ENCODE data around the gene CCSER1. TPM values are rescaled to one million over a fixed set of nuclear protein-coding genes. Genes with fewer than 3 reads are reported as not detected.
"Not testable (repeated sequence)": the region's sequence is repeated elsewhere in the genome, so short reads cannot be mapped to it uniquely, and the experiment has no call there.

Gene CCSER1
- total RNA-seq, 2 experiments from 2014 or later = not detected

- ChIA-PET CTCF (no interaction called here), POLR2A (no interaction called here)
- Mint-ChIP-seq H3K27ac (no peak overlapping the region), H3K9me3 (peaks cover 15% of the 10 kb centered on the region), H3K27me3 (no peaks in the 10 kb centered on the region), H3K4me1 (ENCODE audit: low read depth) (no peaks in the 10 kb centered on the region), H3K4me3 (no peak overlapping the region), H3K36me3 (ENCODE audit: low read depth) (no peaks in the 10 kb centered on the region)
- ATAC-seq (no peak), DNase-seq (no peak)
- intact Hi-C loops (cut with micrococcal nuclease) = no loop called here
- no peak for TF ChIP-seq CTCF (IDR thresholded peaks at IDR 0.05)
Measured at GRCh38 chr4:90906239-90906638, 779.0 kb downstream of the CCSER1 start.

- intact Hi-C loops (cut with micrococcal nuclease); H3K27me3 Mint-ChIP-seq; H3K27ac Mint-ChIP-seq; H3K36me3 Mint-ChIP-seq (ENCODE audit: low read depth); POLR2A ChIA-PET; H3K4me1 Mint-ChIP-seq (ENCODE audit: low read depth); ATAC-seq; H3K4me3 Mint-ChIP-seq; DNase-seq; CTCF ChIA-PET: not testable (repeated sequence)
- peaks cover 11% of the 10 kb centered on the region for H3K9me3 Mint-ChIP-seq
Measured at GRCh38 chr4:90911724-90912434, 784.7 kb downstream of the CCSER1 start.

- no peak overlapping the region for H3K27ac Mint-ChIP-seq
- H3K4me1 Mint-ChIP-seq (ENCODE audit: low read depth) = no peaks in the 10 kb centered on the region
- no peak overlapping the region for H3K4me3 Mint-ChIP-seq
Measured at GRCh38 chr4:90922174-90922573, 795.0 kb downstream of the CCSER1 start.

GRCh38 chr4:90926957-90927356 lies 799.8 kb downstream of the CCSER1 start:
- ATAC-seq (no peak), DNase-seq (no peak)
- no peaks in the 10 kb centered on the region for H3K4me1 Mint-ChIP-seq (ENCODE audit: low read depth)
- no peaks in the 10 kb centered on the region for H3K9me3 Mint-ChIP-seq
- H3K27ac Mint-ChIP-seq = no peak overlapping the region
- ChIA-PET POLR2A (no interaction called here), CTCF (no interaction called here)
- no peak for TF ChIP-seq CTCF (IDR thresholded peaks at IDR 0.05)
- H3K4me3 Mint-ChIP-seq = no peak overlapping the region
- intact Hi-C loops (cut with micrococcal nuclease) = no loop called here
- no peaks in the 10 kb centered on the region for H3K36me3 Mint-ChIP-seq (ENCODE audit: low read depth)
- H3K27me3 Mint-ChIP-seq = no peaks in the 10 kb centered on the region

More at GRCh38 chr4:90922174-90922573, 795.0 kb downstream of the CCSER1 start:
- ATAC-seq (no peak), DNase-seq (no peak)
- ChIA-PET POLR2A (no interaction called here), CTCF (no interaction called here)
- Mint-ChIP-seq H3K9me3 (no peaks in the 10 kb centered on the region), H3K36me3 (ENCODE audit: low read depth) (no peaks in the 10 kb centered on the region), H3K27me3 (no peaks in the 10 kb centered on the region)
- intact Hi-C loops (cut with micrococcal nuclease) = no loop called here
- no peak for TF ChIP-seq CTCF (IDR thresholded peaks at IDR 0.05)

GRCh38 chr4:90943311-90943710 lies 816.1 kb downstream of the CCSER1 start:
- CTCF ChIA-PET = interaction anchor here (0.6 kb wide), 1 partner anchor 28 kb away, joined by 3 read pairs; no protein-coding TSS in a partner anchor
- H3K4me3 Mint-ChIP-seq = no peak overlapping the region

More at GRCh38 chr4:90943311-90943710, 816.1 kb downstream of the CCSER1 start:
- Mint-ChIP-seq H3K27ac (no peak overlapping the region), H3K9me3 (peaks cover 3% of the 10 kb centered on the region), H3K4me1 (ENCODE audit: low read depth) (no peaks in the 10 kb centered on the region), H3K36me3 (ENCODE audit: low read depth) (no peaks in the 10 kb centered on the region), H3K27me3 (no peaks in the 10 kb centered on the region)
- POLR2A ChIA-PET = no interaction called here
- no peak for TF ChIP-seq CTCF (IDR thresholded peaks at IDR 0.05)
- intact Hi-C loops (cut with micrococcal nuclease) = no loop called here
- ATAC-seq (no peak), DNase-seq (no peak)

Data from activated CD8-positive, alpha-beta T cell treated with anti-CD3 and anti-CD28 coated beads for 36 hours (primary cell).